NCI-H2107 (cell line): Measurements from ENCODE around the gene B4GALT7.
"Not testable (repeated sequence)": the region's sequence is repeated elsewhere in the genome, so short reads cannot be mapped to it uniquely, and the experiment has no call there.

Source experiments
- DNase-seq: peaks from one replicate; lab custom pipeline; 2025; lab: John Stamatoyannopoulos, UW

B4GALT7 gene

DNA sequence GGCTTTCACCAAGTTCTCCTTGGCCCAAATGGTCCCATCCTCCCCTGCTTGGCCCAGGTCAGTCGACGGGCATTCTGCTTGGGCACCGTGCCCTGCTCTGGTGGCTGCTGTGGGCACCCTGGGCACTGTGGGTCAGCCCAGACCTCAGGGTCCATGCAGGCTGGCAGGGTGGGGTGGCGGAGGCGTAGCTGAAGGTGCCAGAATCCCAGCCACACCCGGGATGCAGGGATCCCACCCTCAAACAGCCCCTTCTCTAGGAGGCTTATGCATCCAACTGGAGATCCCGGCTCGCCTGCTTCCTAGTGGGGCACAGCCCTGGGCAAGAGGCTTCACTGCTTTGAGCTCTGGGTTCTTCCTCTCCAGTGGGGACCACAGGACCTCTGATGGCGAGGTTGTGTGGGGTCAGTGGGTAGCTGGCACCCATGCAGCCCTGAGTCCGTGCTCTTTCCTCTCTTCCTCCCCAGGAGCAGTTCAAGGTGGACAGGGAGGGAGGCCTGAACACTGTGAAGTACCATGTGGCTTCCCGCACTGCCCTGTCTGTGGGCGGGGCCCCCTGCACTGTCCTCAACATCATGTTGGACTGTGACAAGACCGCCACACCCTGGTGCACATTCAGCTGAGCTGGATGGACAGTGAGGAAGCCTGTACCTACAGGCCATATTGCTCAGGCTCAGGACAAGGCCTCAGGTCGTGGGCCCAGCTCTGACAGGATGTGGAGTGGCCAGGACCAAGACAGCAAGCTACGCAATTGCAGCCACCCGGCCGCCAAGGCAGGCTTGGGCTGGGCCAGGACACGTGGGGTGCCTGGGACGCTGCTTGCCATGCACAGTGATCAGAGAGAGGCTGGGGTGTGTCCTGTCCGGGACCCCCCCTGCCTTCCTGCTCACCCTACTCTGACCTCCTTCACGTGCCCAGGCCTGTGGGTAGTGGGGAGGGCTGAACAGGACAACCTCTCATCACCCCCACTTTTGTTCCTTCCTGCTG, 9.4 kb downstream of the B4GALT7 start:
- DNase-seq = no peak

DNA sequence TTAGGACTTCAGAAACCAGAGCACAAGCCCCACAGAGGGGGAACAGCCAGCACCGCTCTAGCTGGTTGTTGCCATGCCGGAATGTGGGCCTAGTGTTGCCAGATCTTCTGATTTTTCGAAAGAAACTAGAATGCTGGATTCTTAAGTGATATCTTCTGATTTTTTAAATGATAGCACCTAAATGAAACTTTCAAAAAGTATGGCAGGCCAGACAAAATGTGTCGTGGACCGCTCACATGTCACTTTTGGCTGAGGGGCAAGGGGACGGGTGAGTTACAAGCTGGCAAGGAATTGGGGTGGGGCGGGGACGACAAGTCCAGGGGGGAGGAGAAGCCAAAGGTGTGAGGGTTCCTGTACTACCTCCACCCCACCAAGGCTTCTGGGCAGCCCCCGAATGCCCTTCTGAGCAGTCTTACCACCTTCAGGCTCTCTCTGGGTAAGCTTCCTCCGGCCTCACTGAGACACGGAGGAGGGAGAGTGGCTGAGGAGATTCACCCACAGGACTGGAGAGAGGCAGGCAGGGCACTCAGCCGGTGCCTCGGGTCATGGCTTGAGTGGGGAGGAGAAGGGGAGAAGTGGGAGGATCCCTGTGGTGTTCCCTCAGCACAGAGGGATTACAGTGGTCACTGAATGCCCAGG, 10.3 kb downstream of the B4GALT7 start:
- DNase-seq = no peak

DNA sequence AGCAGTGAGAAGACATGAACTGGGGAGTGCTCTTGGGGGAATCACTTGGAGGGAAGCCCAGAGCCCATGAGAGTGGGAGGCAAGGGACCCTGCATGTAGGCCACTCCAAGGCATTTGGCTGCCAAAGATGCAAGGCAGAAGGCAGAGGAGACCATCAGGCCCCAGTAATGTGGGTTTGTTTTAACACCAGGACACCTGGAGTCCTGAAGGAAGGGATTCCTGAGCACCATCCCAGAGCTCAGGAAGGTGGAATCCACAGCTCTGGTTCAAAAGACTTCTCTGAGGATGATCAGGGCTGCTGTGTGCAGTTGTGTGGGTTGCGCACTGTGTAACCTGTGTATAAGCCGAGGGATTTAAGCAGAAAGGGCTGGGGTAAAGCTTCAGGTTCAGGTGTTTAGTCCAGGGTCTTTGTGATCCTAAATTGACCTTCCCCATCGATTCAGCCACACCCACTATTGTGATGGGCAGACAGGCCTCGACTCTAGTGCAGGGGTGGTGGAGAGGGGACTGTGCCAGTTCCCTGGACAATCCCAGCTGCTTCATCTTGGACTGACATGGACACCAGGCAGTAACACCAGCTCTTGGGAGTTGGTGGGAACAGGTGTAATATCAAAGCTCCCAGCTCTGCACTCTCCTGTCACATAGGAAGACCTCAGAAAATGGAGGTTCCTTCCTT, 11.0 kb downstream of the B4GALT7 start:
- DNase-seq = no peak

DNA sequence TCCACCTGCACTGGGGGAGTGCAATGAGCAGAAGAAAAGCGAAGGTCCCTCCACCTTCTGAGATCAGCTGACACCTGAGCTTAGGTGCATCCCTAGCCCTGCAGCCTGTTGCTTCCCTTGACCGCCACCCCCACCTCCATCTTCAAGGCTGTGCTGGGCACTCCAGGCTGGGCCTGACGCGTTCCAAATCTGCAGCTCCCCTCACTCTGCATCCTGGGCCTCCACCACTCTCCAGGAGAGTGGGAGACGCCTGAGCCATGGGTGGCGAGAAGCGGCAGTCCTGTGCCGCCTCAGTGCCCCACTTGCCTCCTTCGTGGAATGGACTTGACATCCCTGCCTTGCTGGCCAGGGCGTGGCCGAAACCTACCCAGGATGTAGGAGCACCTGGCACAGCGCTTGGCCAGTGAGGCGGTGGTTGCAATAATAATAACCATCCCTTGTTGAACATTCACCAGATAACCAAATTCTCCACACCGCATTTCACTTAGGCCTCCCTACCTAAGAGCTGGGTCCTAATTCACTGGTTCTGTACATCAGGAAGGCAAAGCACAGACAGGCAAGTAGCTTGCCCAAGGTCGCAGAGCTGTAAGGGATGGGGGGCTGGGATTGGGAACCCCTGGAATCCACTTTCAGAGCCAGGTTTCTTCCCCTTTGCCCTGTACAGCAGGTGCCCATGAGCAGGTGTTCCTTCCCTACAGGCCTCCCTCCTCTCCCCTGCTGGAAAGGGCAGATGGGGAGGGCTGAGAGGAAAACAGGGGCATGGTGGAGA, 11.7 kb downstream of the B4GALT7 start:
- DNase-seq = no peak

DNA sequence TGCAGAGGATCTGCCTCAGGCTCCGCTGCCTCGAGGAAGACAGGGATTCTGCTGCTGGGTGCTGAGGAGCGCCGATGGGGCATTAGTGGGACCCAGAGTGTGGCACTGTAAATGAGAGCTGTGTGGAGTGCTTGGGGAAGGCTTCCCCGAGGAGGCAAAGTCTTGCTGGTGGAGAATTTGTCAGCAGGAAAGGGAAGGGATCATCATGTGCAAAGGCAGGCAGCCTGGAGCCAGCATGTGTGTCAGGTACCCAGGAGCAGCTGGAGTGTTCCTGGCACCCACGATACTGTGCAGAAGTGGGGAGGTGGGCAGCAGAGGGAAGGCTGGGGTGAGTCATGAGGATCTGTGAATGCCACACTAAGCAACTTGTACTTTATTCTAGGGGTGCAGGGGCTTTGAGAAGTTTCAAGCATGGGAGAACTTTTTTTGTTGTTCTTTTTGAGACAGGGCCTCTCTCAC, 12.3 kb downstream of the B4GALT7 start:
- DNase-seq = no peak

DNA sequence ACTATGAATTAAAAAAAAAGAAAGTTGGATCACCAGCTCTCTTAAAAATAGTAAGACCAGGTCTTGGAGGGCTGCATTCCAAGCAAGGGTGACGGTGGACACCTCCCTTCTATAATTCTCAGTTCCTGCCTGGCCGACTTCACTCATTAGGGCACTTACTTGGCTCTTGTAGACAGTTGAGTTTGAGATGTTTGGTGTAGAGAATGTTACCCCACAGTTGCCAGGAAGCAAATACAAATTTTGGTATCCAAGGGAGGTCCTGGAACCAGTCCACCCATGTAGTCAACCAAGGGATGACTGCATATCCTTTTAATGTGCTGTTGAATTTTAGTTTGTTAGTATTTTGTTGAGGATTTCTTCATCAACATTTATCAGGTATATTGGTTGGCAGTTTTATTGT, 20.6 kb downstream of the B4GALT7 start:
- DNase-seq = no peak

DNA sequence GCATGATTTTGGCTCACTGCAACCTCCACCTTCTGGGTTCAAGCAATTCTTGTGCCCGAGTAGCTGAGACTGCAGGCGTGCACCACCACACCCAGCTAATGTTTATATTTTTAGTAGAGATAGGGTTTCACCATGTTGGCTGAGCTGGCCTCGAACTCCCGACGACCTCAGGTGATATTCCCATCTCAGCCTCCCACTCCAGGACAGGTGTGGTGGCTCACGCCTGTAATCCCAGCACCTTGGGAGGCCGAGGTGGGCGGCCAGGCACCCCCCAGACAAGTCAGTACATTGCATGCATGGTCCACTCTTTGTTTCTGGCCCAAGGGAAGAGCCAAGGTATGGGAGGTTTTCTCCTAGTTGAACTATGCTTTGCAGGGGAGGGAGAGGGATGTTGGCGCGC, 24.2 kb downstream of the B4GALT7 start:
- DNase-seq = not testable (repeated sequence)

DNA sequence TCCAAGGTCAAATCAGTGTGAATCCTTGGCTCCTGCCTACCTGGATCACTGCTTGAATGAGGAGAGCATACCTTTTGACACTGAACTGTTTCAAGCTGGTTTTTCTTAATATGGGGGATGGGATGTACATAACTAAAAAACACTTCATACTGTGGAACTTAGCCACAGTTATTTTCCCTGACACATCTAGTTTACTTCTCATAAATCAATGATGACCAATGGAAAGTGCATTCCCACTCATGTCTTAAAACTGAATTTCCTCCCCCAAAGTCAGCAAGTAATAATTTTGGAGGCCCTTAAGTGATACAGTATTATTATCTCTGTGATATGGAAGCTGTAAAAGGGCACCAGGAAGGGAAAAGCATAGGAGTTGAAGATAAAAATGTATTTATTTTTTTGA, 30.3 kb downstream of the B4GALT7 start:
- not testable (repeated sequence) for DNase-seq

DNA sequence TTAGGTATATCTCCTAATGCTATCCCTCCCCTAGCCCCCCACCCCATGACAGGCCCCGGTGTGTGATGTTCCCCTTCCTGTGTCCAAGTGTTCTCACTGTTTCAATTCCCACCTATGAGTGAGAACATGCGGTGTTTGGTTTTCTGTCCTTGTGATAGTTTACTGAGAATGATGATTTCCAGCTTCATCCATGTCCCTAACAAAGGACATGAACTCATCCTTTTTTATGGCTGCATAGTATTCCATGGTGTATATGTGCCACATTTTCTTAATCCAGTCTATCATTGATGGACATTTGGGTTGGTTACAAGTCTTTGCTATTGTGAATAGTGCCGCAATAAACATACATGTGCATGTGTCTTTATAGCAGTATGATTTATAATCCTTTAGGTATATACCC, 35.0 kb downstream of the B4GALT7 start:
- DNase-seq = not testable (repeated sequence)

DNA sequence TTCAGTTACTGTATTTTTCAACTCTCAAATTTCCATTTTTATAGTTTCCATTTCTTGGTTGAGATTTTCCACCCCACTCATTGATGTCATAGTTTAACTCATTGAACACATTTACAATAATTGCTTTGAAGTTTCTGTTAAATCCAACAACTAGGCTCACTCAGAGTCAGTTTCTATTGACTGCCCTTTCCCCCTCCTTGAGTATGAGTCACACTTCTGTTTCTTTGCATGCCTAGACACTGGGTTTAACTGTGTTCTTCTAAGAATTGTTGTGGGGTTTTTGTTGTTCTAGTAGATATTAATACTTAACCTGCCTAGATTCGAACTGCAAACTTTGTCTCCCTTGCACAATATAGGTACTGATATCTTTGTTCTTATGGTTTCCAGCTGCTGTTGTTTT, 45.5 kb downstream of the B4GALT7 start:
- DNase-seq = not testable (repeated sequence)

DNA sequence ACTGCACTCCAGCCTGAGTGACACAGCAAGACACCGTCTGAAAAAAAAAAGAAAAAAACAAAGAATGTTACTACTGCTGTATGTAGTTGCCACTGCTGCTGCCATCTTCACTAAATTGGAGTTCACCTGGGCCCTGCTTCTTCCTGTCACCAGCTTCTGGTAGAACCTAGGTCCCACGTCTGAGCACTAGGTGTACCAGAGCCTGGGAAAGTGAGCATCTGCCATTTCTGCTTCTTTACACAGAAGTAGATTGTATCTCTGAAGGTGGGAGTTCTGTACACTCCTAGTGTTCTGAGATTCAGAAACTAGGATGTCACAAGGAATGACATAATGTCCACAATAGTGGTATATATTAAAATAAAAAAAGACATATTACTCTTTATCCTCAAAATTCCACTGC, 51.3 kb downstream of the B4GALT7 start:
- not testable (repeated sequence) for DNase-seq

DNA sequence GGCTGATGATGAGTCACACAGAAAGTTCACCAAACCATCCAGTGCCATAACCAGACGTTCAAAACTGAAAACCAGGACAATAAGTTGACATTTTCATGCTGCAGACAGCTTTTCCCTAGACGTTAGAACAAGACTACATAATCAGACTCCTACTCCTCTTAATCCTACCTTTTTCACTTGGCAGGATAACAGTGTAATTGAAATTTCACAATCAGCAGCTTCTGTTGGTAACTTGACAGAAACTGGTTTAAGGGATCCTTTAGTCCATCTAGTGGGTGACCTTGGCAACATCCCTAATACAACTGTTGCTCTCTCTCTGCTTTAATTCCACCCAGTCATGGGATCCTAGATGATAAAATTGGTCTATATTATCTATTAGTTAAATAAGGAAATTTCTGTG, 57.9 kb downstream of the B4GALT7 start:
- not testable (repeated sequence) for DNase-seq

DNA sequence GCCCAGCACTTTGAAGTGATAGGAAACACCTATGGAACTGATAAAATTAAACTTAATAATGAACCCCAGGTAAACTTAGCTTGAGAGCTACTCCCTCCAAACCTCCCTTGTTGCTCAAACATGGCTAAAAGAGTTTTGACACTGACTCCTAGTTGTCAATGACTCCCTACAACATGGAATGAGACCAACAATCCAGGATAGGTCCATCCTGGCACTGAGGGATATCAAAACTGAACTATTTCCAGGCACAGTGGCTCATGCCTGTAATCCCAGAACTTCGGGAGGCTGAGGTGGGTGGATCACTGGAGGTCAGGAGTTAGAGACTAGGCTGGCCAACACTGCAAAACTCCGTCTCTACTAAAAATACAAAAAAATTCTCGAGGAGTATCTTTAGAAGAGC, 58.6 kb downstream of the B4GALT7 start:
- not testable (repeated sequence) for DNase-seq
